Activated B cell treated with CpG ODN at 0.5 μM for 24 hours (primary cell): ENCODE results near the gene SOX5. TPM values are rescaled to one million over a fixed set of nuclear protein-coding genes. Genes with fewer than 3 reads are reported as not detected.

ENCODE experiments used
- ATAC-seq: fragments of 200-7000 bp; cut with Tn5 transposase; one replicate; pipeline ENCODE4 v1.10.0; 2021; ENCODE audit warnings: low read depth, mild to moderate bottlenecking, moderate library complexity
- CTCF ChIA-PET: fragments of 350-600 bp; sonication (Branson Sonifier 250); formaldehyde crosslinking; loops from one replicate; lab custom pipeline; 2021; ENCODE audit warnings: antibody characterized with exemption; lab: Charles Lee
- POLR2A ChIA-PET: fragments of 350-600 bp; sonication (Branson Sonifier 250); formaldehyde crosslinking; loops from one replicate; lab custom pipeline; 2021; ENCODE audit warnings: antibody characterized with exemption; lab: Charles Lee
- DNase-seq: peaks from one replicate; pipeline ENCODE4 v3.0.0; 2022
- H3K27ac Mint-ChIP-seq: one replicate; pipeline ENCODE4 v1.8.0; 2020; ENCODE audit warnings: mixed read lengths
- H3K27me3 Mint-ChIP-seq: one replicate; pipeline ENCODE4 v1.8.0; 2021; ENCODE audit warnings: mixed read lengths
- H3K36me3 Mint-ChIP-seq: one replicate; pipeline ENCODE4 v1.8.0; 2021; ENCODE audit warnings: low read depth, mixed read lengths
- H3K4me1 Mint-ChIP-seq: one replicate; pipeline ENCODE4 v1.8.0; 2021; ENCODE audit warnings: mixed read lengths
- H3K4me3 Mint-ChIP-seq: one replicate; pipeline ENCODE4 v1.8.0; 2020; ENCODE audit warnings: mild to moderate bottlenecking, mixed read lengths
- H3K9me3 Mint-ChIP-seq: one replicate; pipeline ENCODE4 v1.8.0; 2020; ENCODE audit warnings: mixed read lengths
- intact Hi-C: fragments of 100-400 bp; cut with micrococcal nuclease; formaldehyde crosslinking; loops from one replicate; pipeline ENCODE4 v1.15.1; 2024
- total RNA-seq: library from RNA; stranded (reverse); gene quantifications from 2 replicates; pipeline ENCODE4 v1.2.3, GENCODE V29; 2022
- TF ChIP-seq, protein P1 (sequence below): fragments of 200-600 bp; IDR thresholded peaks from one replicate; pipeline ENCODE4 v1.8.0; 2022; ENCODE audit warnings: antibody characterized with exemption, mild to moderate bottlenecking

Gene SOX5
- total RNA-seq, 1 donor from 2014 or later = 85.5 TPM

DNA sequence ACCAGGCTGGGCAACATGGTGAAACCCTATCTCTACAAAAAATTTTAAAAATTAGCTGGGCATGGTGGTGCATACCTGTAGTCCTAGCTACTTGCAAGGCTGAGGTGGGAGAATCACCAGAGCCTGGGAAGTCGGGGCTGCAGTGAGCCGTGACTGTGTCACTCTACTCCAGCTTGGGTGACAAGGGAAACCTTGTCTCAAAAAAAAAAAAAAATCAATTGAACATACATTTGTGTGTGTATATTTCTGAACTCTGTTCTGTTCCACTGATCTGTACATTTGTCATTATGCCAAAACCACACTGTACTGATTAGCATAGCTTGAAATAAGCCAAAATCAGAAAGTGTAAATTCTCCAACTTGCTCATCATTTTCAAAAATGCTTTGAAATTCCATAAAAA lies 254.6 kb downstream of the SOX5 start:
- H3K27me3 Mint-ChIP-seq = no peaks in the 10 kb centered on the region
- no peak overlapping the region for H3K4me3 Mint-ChIP-seq
- DNase-seq (no peak), ATAC-seq (no peak)
- H3K27ac Mint-ChIP-seq = no peak overlapping the region
- ChIA-PET CTCF (no interaction called here), POLR2A (interaction anchor here (0.7 kb wide), 1 partner anchor 28 kb away, joined by 5 read pairs; no protein-coding TSS in a partner anchor)
- peaks cover 3% of the 10 kb centered on the region for H3K9me3 Mint-ChIP-seq
- TF ChIP-seq, protein P1, sequence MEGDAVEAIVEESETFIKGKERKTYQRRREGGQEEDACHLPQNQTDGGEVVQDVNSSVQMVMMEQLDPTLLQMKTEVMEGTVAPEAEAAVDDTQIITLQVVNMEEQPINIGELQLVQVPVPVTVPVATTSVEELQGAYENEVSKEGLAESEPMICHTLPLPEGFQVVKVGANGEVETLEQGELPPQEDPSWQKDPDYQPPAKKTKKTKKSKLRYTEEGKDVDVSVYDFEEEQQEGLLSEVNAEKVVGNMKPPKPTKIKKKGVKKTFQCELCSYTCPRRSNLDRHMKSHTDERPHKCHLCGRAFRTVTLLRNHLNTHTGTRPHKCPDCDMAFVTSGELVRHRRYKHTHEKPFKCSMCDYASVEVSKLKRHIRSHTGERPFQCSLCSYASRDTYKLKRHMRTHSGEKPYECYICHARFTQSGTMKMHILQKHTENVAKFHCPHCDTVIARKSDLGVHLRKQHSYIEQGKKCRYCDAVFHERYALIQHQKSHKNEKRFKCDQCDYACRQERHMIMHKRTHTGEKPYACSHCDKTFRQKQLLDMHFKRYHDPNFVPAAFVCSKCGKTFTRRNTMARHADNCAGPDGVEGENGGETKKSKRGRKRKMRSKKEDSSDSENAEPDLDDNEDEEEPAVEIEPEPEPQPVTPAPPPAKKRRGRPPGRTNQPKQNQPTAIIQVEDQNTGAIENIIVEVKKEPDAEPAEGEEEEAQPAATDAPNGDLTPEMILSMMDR = no peak
- intact Hi-C loops = no loop called here
- H3K4me1 Mint-ChIP-seq = no peaks in the 10 kb centered on the region
- no peaks in the 10 kb centered on the region for H3K36me3 Mint-ChIP-seq

DNA sequence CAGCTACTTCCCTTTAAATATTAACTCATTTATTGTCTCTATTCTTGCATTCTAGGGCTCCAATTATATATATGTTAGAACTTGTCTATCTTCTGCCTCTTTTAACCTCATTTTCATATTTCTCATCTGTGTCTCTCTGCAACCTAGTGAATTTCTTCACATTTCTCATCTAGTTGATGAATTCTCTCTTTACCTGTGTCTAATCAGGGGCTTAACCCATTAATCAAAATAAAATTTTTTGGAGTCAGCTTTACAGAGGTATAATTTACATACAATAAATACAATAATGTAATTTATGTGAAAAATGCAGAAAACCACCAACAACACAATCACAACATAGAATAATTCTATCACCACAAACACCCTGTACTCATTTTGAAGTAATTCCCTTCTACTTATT lies 255.2 kb downstream of the SOX5 start:
- Mint-ChIP-seq H3K9me3 (peaks cover 3% of the 10 kb centered on the region), H3K36me3 (no peaks in the 10 kb centered on the region), H3K27me3 (no peaks in the 10 kb centered on the region), H3K4me1 (no peaks in the 10 kb centered on the region), H3K4me3 (no peak overlapping the region), H3K27ac (no peak overlapping the region)
- TF ChIP-seq, protein P1 = no peak
- no peak for ATAC-seq
- intact Hi-C loops = no loop called here
- DNase-seq = no peak
- ChIA-PET CTCF (no interaction called here), POLR2A (interaction anchor here (0.7 kb wide), 1 partner anchor 27 kb away, joined by 5 read pairs; no protein-coding TSS in a partner anchor)

- Mint-ChIP-seq H3K4me3 (no peak overlapping the region), H3K36me3 (no peaks in the 10 kb centered on the region), H3K4me1 (peaks cover 7% of the 10 kb centered on the region), H3K27me3 (no peaks in the 10 kb centered on the region), H3K27ac (no peak overlapping the region), H3K9me3 (no peaks in the 10 kb centered on the region)
- ChIA-PET POLR2A (no interaction called here), CTCF (interaction anchor here (0.7 kb wide), 1 partner anchor 106 kb away, joined by 3 read pairs; no protein-coding TSS in a partner anchor)
- intact Hi-C loops = no loop called here
- TF ChIP-seq, protein P1 = no peak
- no peak for DNase-seq
- no peak for ATAC-seq
Observed at GRCh38 chr12:23687947-23688346, 261.5 kb downstream of the SOX5 start.

DNA sequence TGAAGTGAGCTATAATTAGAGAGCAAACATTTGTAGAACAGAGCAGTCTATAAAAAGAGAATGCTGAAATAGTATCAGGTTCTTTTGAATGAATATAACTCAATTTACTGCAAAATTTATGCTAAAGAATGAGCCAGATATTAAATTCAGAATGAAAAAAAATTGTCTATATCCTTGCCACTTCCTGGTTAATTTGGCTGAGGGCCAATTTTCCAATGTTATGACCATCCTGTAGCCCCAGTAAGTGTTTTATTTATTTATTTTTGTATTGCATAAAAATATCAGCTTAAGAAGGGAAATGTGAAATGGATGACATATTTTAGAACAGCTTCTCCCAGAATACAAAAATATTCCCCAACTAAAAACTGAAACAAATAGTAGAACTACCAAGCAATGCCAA lies 263.4 kb downstream of the SOX5 start:
- Mint-ChIP-seq H3K4me3 (no peak overlapping the region), H3K27ac (no peak overlapping the region), H3K36me3 (no peaks in the 10 kb centered on the region), H3K27me3 (no peaks in the 10 kb centered on the region), H3K9me3 (no peaks in the 10 kb centered on the region), H3K4me1 (peaks cover 7% of the 10 kb centered on the region)
- DNase-seq = no peak
- TF ChIP-seq, protein P1 = no peak
- CTCF ChIA-PET = no interaction called here
- POLR2A ChIA-PET = no interaction called here
- ATAC-seq = no peak
- intact Hi-C loops = no loop called here

DNA sequence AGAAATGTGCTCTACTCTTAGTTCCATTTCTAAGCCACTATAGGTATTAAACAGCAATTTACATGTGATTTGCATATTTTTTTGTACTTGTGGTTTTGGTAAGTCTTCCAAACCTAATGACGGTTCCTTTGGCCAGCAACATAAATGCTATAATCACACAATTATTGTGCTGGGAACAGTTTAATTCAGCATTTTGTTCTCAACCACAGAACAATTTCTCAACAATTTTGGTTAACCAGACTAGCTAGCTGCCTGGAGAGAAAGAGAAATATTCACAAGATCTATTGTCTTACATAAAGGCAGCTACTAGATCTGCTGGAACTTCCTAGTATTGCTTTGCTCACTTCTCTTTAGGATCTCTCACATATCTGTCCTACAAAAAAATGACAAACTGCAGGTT lies 265.3 kb downstream of the SOX5 start:
- Mint-ChIP-seq H3K9me3 (peaks cover 3% of the 10 kb centered on the region), H3K4me1 (peaks cover 7% of the 10 kb centered on the region), H3K4me3 (no peak overlapping the region), H3K27ac (no peak overlapping the region), H3K27me3 (no peaks in the 10 kb centered on the region), H3K36me3 (no peaks in the 10 kb centered on the region)
- TF ChIP-seq, protein P1 = no peak
- intact Hi-C loops = no loop called here
- ChIA-PET CTCF (no interaction called here), POLR2A (no interaction called here)
- DNase-seq (no peak), ATAC-seq (no peak)
